ENCODE data around the gene RBM39. TPM values are rescaled to one million over a fixed set of nuclear protein-coding genes. Genes with fewer than 3 reads are reported as not detected.

The RBM39 gene
- total and polyA plus RNA-seq, 9 of the 15 experiments (the other 6 are each of a cell fraction or from before 2014, with no cell fraction given): 143 to 319 (median 228) TPM

DNA sequence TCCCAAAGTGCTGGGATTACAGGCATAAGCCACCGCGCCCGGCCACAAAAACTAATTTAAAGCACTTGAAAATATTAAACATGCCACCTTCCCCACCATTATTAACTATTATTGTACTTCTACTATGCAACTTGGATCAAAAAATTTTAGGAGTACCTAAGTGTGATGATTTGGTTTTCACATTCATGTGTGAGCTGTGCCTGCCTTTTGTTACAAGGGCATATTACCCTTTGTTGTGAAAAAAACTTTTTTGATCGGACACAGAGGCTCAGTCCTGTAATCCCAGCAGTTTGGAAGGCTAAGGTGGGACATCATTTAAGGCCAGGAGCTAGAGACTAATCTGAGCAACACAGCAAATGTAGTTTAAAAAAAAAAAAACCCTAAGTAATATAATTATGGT, 25.7 kb downstream of the RBM39 start (continued):
- TF ChIP-seq NRF1 (conservative IDR thresholded peaks at IDR 0.05 in 1 of 2, IDR thresholded peaks at IDR 0.05 in 1 of 2) (no peak), ZFP1 (CRISPR knock-in tag; IDR thresholded peaks at IDR 0.05) (no peak), ZHX1 (conservative IDR thresholded peaks at IDR 0.05; ENCODE audit: low read length) (no peak)

DNA sequence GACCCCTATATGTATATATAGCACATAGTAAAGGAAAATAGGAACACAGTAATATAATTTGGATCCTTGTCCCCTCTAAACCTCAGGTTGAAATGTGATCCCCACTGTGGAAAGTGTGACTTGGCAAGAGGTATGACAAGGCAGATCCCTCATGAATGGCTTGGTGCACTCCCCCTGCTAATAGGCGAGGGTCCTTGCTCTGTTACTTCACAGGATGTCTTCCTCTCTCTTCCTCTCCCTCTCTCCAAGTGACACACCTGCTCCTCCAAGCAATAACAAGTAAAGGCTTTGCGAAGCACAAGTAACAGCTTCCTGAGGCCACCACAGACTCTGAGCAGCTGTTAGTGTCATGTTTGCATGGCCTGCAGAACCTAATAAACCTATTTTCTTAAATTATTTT, 26.4 kb downstream of the RBM39 start:
- H4K20me1 ChIP-seq (replicated peaks; ENCODE audit: control insufficient read depth, insufficient read depth, low read length): peaks cover 9% of the 10 kb centered on the region
- H3K4me3 ChIP-seq: no peak overlapping the region
- peaks cover 99% of the 10 kb centered on the region for H3K36me3 ChIP-seq (ENCODE audit: control insufficient read depth, insufficient read depth, low read length)
- 97% methylated on average over 2 of the region's 2 CpGs for WGBS (ENCODE audit: insufficient coverage, low coverage, missing lambda C conversion rate)
- in situ Hi-C loops (cut with MboI): no loop called here
- intact Hi-C loops (cut with micrococcal nuclease): no loop called here
- H3K9me1 ChIP-seq (ENCODE audit: control insufficient read depth, insufficient read depth, low read length): no peaks in the 10 kb centered on the region
- no peaks in the 10 kb centered on the region for H3K9me3 ChIP-seq (replicated peaks; ENCODE audit: control insufficient read depth, insufficient read depth, low read depth, low read length)
- H3K4me1 ChIP-seq (replicated peaks in 1 of 2; ENCODE audit: control insufficient read depth in 2 of 2, insufficient read depth in 2 of 2, low read length in 2 of 2): no peaks in the 10 kb centered on the region
- H3K27ac ChIP-seq (ENCODE audit: extremely low read depth, low read depth, low read length): no peak overlapping the region
- CTCF ChIA-PET (ENCODE audit: low intra/inter-chr PET ratio): no interaction called here
- peak; percentile 76; the same call in 1 of the 2 replicates for TF ChIP-seq POLR2AphosphoS2 (IDR thresholded peaks at IDR 0.05; ENCODE audit: low read length)
- TF ChIP-seq ZNF324 (CRISPR knock-in tag; IDR thresholded peaks at IDR 0.05): no peak
- BruUV-seq (replicated peaks): no TSS peak
- H3K27me3 ChIP-seq (ENCODE audit: control insufficient read depth in 2 of 2, insufficient read depth in 2 of 2, low read length in 2 of 2): no peaks in the 10 kb centered on the region
- ATAC-seq (peak; percentile 7; the same call in 2 of the 3 replicates), DNase-seq (ENCODE audit: extremely low read depth in 1 of 4, low spot score in 3 of 4) (no peak), FAIRE-seq (no peak)
- POLR2A ChIA-PET: interaction anchor here (0.9 to 6.0 kb wide), 4 partner anchors 10 to 15 kb away, joined by 3 to 39 read pairs (median 11); partner anchors contain the start of genes NFS1 and ROMO1
- no peak overlapping the region for H3K4me2 ChIP-seq (ENCODE audit: insufficient read depth, low read length)
- peaks cover 76% of the 10 kb centered on the region for H3K79me2 ChIP-seq (ENCODE audit: control insufficient read depth, insufficient read depth, low read length)
- no peak overlapping the region for H2AFZ ChIP-seq (ENCODE audit: low read depth, low read length)
- H3K9ac ChIP-seq (ENCODE audit: insufficient read depth in 1 of 2, low read depth in 2 of 2, low read length in 2 of 2): no peak overlapping the region
